Activated CD8-positive, alpha-beta memory T cell treated with anti-CD3 and anti-CD28 coated beads for 36 hours (primary cell): ENCODE measurements around the gene IL27RA. TPM values are rescaled to one million over a fixed set of nuclear protein-coding genes. Genes with fewer than 3 reads are reported as not detected.
"Not testable (repeated sequence)": the region's sequence is repeated elsewhere in the genome, so short reads cannot be mapped to it uniquely, and the experiment has no call there.

Experiments used
- CTCF ChIA-PET: fragments of 350-600 bp; sonication (Branson Sonifier 250); formaldehyde crosslinking; loops from one replicate; lab custom pipeline; 2021; ENCODE audit warnings: antibody characterized with exemption; lab: Charles Lee
- POLR2A ChIA-PET: fragments of 350-600 bp; sonication (Branson Sonifier 250); formaldehyde crosslinking; loops from one replicate; lab custom pipeline; 2021; ENCODE audit warnings: antibody characterized with exemption; lab: Charles Lee
- total RNA-seq, 2 experiments: library from RNA; stranded (reverse); gene quantifications; one replicate each; pipeline ENCODE4 v1.2.3, GENCODE V29; 2021

Gene IL27RA
- total RNA-seq, 2 experiments from 2014 or later: 60.1 to 61.1 TPM

DNA sequence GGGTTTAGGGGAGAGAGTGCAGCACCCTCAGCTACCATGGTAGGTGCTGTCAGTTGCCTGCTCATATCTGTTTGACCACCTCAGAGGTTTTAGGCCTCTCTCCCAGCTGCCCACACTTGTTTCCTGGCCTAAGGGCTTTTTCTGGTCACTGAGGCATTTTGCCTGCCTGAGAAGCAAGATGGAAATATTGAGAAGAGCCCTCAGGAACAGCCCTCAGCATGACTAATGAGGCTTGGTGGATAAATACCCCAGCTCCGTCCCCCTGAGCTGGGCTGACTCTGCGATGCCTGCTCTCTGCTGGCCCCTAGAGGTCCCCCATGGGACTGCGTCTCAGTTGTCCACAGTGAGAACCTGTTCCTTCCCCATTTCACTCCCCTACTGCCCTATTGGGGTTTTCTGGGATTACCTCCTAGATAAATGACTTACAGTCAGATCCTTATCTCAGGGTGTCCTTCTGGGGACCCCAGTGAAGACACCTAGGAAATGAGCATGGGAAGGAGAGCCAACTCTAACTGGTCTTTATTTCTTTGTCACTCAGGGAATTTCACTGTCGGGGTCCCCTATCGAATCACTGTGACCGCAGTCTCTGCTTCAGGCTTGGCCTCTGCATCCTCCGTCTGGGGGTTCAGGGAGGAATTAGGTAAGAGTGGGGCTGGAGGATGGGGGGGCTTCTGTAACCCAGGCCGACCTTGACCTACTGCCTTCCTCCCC lies 17.0 kb downstream of the IL27RA start:
- ChIA-PET CTCF (interaction anchor here (0.5 to 3.8 kb wide), 17 partner anchors 10 to 172 kb away, joined by 3 to 34 read pairs (median 3); partner anchors contain the start of gene MISP3), POLR2A (interaction anchor here (0.7 kb wide), 3 partner anchors 24 to 186 kb away, joined by 3 to 4 read pairs (median 3); no protein-coding TSS in a partner anchor)

DNA sequence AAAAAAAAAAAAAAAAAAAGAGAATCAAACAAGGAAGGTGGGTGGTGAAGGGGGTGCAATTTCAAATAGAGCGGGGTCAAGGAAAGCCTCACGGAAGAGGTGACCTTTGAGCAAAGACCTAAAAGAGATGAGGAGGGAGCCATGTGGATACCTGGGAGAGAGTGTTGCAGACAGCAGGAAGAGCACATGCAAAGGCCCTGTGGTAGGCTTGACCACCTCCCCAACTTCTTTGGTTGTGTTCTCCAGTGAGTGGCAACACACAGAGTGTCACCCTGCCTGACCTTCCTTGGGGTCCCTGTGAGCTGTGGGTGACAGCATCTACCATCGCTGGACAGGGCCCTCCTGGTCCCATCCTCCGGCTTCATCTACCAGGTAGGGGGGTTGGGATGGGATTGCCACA lies 18.9 kb downstream of the IL27RA start:
- CTCF ChIA-PET: interaction anchor here (0.7 to 1.2 kb wide), 2 partner anchors 170 to 183 kb away, joined by 3 read pairs; no protein-coding TSS in a partner anchor
- POLR2A ChIA-PET: no interaction called here

DNA sequence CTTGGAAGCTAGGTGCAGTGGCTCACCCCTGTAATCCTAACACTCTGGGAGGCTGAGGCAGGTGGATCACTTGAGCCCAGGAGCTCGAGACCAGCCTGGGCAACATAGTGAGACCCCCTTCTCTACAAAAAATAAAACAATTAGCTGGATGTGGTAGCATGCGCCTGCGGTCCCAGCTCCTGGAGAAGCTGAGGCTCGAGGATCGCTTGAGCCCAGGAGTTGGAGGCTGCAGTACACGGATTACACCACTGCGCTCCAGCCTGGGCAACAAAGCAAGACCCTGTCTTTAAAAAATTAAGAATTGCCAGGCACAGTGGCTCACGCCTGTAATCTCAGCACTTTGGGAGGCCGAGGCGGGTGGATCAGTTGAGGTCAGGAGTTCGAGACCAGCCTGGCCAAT lies 19.4 kb downstream of the IL27RA start:
- POLR2A ChIA-PET: not testable (repeated sequence)
- CTCF ChIA-PET: interaction anchor here (1.2 to 2.6 kb wide), 2 partner anchors 8 to 170 kb away, joined by 3 to 5 read pairs; no protein-coding TSS in a partner anchor

DNA sequence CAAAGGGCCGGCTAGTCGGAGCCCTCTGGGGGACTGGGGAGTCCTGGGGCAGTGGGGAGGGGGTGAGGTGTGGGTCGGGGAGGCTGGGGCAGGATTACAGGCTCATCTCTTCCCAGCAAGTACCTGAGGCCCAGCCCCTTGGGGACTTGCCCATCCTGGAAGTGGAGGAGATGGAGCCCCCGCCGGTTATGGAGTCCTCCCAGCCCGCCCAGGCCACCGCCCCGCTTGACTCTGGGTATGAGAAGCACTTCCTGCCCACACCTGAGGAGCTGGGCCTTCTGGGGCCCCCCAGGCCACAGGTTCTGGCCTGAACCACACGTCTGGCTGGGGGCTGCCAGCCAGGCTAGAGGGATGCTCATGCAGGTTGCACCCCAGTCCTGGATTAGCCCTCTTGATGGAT lies 20.4 kb downstream of the IL27RA start:
- CTCF ChIA-PET: interaction anchor here (2.6 kb wide), 1 partner anchor 9 kb away, joined by 5 read pairs; no protein-coding TSS in a partner anchor

DNA sequence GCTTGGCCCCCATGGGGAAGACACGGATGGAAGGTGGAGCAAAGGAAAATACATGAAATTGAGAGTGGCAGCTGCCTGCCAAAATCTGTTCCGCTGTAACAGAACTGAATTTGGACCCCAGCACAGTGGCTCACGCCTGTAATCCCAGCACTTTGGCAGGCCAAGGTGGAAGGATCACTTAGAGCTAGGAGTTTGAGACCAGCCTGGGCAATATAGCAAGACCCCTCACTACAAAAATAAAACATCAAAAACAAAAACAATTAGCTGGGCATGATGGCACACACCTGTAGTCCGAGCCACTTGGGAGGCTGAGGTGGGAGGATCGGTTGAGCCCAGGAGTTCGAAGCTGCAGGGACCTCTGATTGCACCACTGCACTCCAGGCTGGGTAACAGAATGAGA lies 20.9 kb downstream of the IL27RA start:
- POLR2A ChIA-PET: interaction anchor here (0.7 kb wide), 1 partner anchor 13 kb away, joined by 7 read pairs; no protein-coding TSS in a partner anchor
- CTCF ChIA-PET: interaction anchor here (0.6 to 2.6 kb wide), 3 partner anchors 10 to 106 kb away, joined by 3 to 5 read pairs (median 3); no protein-coding TSS in a partner anchor

More for the DNA sequence above, 20.4 kb downstream of the IL27RA start:
- POLR2A ChIA-PET: interaction anchor here (0.7 kb wide), 1 partner anchor 13 kb away, joined by 7 read pairs; no protein-coding TSS in a partner anchor

DNA sequence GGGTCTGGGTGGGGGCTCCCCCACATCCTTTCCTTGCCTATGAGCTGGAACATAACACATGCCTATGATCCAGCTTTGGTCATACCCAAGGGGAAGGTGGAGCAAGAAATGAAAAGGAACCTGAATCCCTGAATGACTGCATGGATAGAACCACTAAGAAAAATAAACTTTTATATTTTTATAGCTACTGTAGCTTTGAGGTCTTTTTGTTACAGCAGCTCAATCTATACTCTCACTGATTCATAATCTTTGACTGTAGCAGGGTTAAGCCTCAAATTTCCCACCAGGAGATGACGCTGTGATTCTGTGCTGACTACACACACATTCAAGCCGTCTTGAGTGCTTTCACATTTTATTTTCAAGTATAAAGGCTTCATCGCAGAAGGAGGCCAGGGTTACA lies 21.5 kb downstream of the IL27RA start:
- ChIA-PET CTCF (interaction anchor here (0.6 to 2.6 kb wide), 4 partner anchors 10 to 106 kb away, joined by 3 to 5 read pairs (median 3); no protein-coding TSS in a partner anchor), POLR2A (interaction anchor here (0.5 to 0.6 kb wide), 2 partner anchors 25 to 1269 kb away, joined by 3 to 7 read pairs; no protein-coding TSS in a partner anchor)

DNA sequence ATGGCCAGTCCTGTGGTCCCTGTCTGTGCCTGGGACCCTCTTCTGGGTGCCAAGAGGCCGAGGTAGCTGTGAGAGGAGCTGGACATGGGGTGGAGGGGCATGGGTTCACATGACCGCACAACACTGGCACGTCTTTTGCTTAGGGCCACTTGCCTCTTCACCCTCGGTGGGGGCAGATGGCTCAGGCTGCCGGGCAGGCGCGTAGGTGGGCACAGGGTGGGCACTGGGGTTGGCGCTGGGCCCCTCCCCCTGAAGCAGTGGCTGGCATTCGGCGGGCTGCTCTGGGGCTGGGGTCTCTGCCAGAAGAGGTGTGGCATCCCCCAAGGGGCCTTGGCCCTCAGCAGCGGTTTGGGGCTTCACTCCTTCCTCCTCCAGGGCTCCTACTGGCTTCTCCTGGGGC lies 21.9 kb downstream of the IL27RA start:
- ChIA-PET CTCF (interaction anchor here (0.7 to 2.6 kb wide), 2 partner anchors 11 to 18 kb away, joined by 3 to 5 read pairs; no protein-coding TSS in a partner anchor), POLR2A (interaction anchor here (0.5 to 0.6 kb wide), 2 partner anchors 25 to 1269 kb away, joined by 3 to 7 read pairs; no protein-coding TSS in a partner anchor)

DNA sequence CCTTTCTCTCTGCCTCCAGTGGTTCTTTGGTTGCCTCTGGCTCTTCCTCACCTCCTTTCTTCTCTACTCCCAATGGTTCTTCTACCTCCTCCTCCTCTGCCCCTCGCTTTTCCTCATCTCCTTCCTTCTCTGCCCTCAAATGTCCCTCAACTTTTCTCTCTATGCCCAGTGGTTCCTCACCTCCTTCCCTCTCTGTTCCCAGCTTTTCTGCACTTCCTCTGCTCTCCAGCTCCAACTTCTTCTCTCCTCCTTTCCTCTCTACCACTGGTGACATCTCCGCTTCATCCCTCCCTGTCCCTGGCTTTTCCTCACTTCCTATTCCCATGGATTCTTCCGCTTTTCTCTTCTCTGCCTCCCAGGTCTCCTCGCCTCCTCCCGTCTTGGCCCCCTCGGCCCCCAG lies 22.5 kb downstream of the IL27RA start:
- CTCF ChIA-PET: interaction anchor here (0.8 to 1.3 kb wide), 2 partner anchors 11 to 17 kb away, joined by 4 to 5 read pairs; no protein-coding TSS in a partner anchor
- POLR2A ChIA-PET: no interaction called here

DNA sequence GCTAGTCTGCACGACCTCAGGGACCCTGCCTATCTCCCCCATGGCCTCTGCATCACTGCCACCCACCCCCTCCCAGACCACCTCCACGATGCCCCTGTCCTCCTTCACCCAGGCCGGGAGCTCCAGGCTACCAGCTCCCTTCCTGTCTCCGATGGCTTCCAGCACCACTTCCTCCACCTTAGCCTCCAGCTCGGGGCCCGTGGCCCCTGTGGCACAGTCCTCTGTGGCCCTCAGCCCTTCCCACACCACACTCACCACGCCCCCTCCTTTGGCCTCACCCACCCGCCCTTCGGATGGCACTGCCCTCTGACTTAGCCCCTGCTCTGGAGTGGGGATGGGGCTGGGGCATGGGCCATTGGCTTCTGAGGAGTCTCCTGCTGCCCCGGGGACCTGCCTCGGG lies 23.2 kb downstream of the IL27RA start:
- CTCF ChIA-PET: interaction anchor here (0.8 to 1.3 kb wide), 2 partner anchors 11 to 16 kb away, joined by 4 to 5 read pairs; no protein-coding TSS in a partner anchor
- POLR2A ChIA-PET: no interaction called here

DNA sequence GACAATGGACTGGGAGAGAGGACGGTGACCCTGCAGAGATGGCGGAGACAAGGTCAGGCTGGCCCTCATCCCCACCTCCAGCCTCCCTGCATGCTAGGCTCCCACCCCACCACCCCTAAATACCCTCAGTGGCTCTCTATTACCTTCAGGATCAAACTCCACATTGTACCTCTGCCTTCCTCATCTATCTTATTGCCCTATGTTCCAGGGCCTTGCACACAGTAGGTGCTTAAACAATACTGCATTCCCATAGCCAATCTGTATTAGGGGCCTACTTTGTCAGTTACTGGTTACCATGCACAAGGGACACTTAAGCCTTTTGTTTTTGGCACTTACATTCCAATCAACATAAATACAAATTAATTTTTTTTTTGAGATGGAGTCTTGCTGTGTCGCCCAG lies 23.8 kb downstream of the IL27RA start:
- CTCF ChIA-PET: interaction anchor here (1.3 kb wide), 1 partner anchor 16 kb away, joined by 5 read pairs; no protein-coding TSS in a partner anchor
- POLR2A ChIA-PET: no interaction called here

DNA sequence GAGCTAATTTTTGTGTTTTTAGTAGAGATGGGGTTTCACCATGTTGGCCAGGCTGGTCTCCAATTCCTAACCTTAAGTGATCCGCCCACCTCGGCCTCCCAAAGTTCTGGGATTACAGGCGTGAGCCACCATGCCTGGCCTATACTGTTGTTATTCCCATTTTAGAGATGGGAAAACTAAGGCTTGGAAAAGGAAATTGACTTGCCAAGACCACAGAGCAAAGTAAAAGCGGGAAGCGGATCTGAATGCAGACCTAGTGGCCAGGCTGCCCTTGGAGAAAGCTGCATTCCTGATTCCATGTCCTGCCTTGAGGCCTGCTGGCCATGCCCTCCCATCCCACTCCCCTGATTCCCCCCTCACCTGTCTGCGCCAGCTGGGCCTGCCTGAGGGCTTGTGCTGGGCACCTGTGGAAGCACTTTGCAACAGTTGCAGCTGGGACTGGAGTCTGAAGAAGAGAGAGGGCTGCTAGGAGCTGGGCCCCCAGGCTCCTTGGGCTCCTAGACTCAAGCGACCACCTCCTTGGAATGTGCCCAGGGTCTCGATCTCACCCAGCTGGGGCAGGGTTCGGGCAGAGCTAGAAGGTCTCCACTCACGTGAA lies 24.6 kb downstream of the IL27RA start:
- ChIA-PET POLR2A (no interaction called here), CTCF (interaction anchor here (1.4 to 1.6 kb wide), 2 partner anchors 17 to 80 kb away, joined by 3 read pairs; partner anchors contain the start of gene ASF1B)

DNA sequence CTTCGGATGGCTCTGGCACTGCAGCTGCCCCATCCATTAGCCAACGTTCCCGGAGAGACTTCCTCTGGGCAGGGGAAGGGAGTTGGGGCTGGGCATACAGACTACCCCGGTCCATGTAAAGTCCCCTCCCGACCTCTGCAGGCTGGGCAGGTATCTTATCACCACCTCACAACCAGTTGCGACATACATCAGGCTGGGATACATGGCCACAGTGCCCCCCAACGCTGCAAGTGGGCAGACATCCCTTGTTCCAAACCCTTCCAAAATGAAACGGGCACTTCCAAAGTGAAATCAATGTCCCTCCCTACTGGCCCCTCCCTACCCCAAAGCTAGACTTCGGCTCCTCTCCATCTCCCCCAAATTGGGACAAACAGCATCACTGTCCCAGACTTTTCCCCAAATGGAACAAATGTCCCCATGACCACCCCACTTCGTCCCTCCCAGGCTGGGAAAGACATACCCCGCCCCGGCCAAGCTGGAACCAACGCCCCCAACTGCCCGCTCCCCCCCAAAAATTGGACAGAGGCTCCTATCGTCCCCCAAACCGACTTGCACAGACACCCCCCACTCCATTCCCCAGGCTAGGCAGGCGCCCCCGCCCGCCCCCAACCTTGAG lies 25.3 kb downstream of the IL27RA start:
- ChIA-PET POLR2A (interaction anchor here (0.5 kb wide), 1 partner anchor 22 kb away, joined by 3 read pairs; no protein-coding TSS in a partner anchor), CTCF (interaction anchor here (0.7 to 3.2 kb wide), 4 partner anchors 8 to 80 kb away, joined by 3 to 15 read pairs (median 3); partner anchors contain the start of genes ASF1B and IL27RA)

DNA sequence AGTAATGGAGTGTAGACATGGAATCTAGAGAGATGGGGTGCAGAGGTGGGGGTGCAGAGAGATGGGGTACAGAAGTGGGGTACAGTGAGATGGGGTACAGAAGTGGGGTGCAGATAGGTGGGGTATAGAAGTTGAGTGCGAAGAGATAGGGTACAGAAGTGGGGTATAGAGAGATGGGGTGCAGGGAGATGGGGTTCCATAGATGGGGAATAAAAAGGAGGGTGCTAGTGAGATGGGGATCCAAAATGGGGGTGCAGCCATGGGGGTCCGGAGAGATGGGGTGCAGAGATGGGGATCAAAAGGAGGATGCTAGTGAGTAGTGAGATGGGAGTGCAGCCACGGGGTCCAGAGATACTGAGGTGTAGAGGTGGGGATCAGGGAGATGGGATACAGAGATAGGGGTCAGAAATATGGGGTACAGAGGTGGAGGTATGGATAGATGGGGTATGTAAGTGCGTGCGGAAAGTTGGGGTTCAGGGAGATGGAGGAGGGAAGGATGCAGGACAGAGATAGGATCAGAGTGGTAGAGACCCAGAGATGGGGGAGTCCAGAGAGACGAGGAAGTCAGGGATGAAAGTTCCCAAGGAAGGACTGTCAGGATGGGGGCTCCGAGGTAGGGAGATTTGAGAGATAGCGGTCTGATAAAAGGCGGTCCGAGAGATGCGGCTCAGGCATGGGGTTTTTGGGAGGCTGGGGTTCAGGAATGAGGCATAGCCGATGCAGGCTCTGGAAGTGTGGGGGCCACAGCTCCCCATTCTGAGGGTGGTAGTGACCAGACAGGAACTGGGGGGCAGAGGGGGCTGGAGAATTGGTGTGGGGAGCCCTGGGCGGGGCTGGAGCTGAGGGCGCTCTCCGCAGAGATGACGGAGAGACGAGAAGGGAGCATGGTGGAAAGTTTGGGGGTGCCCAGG lies 26.9 kb downstream of the IL27RA start:
- ChIA-PET POLR2A (no interaction called here), CTCF (interaction anchor here (0.7 to 4.6 kb wide), 15 partner anchors 10 to 182 kb away, joined by 3 to 37 read pairs (median 4); partner anchors contain the start of genes IL27RA, MISP3 and RLN3)

DNA sequence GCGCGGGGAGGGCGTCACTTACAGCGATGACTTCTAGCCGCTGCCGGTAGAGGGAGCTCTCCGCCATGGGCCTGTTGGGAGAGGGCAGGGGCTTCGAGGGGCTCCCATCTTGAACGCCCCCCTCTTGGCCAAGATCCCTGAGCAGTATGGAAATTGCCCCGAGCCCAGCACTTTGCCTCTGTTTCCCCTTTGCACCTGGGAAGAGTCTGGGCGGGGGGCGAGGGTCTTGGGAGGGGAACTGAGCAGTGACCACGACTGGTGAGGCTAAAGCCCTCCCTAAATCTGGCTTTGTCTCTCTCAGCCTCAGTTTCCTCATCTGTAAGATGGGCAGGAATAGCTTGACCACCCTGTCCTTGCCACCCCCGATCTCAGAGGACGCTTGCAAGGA lies 27.5 kb downstream of the IL27RA start:
- ChIA-PET CTCF (interaction anchor here (0.6 to 4.6 kb wide), 19 partner anchors 10 to 265 kb away, joined by 3 to 37 read pairs (median 4); partner anchors contain the start of genes IL27RA, MISP3 and RLN3), POLR2A (interaction anchor here (0.5 kb wide), 1 partner anchor 21 kb away, joined by 4 read pairs; no protein-coding TSS in a partner anchor)

DNA sequence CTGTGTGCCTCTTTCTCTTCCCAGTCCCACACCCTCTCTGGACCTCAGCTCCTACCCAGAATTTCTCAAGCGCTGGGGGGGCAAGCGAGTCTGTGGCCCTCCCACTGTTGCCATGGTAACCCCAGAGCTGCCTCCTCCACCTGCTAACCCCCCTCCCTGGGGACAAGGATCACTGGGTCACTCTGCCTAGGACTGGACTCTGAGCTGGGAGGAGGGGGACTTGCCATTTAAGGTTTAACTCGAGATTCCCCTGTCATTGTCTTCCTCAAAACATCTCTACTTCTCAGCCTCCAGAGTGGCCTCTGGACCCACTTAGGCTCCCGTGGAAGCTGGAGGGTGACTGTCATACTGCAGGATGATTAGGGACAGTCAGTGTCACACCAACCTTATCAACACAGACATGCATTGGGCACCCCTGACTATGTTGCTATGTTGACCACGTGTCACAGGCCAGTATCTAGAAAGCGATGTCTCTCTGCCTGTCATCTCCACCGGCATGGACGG lies 28.1 kb downstream of the IL27RA start:
- POLR2A ChIA-PET: interaction anchor here (0.5 kb wide), 1 partner anchor 22 kb away, joined by 4 read pairs; no protein-coding TSS in a partner anchor
- CTCF ChIA-PET: interaction anchor here (0.6 to 4.6 kb wide), 17 partner anchors 11 to 269 kb away, joined by 3 to 37 read pairs (median 3); partner anchors contain the start of genes IL27RA and MISP3

DNA sequence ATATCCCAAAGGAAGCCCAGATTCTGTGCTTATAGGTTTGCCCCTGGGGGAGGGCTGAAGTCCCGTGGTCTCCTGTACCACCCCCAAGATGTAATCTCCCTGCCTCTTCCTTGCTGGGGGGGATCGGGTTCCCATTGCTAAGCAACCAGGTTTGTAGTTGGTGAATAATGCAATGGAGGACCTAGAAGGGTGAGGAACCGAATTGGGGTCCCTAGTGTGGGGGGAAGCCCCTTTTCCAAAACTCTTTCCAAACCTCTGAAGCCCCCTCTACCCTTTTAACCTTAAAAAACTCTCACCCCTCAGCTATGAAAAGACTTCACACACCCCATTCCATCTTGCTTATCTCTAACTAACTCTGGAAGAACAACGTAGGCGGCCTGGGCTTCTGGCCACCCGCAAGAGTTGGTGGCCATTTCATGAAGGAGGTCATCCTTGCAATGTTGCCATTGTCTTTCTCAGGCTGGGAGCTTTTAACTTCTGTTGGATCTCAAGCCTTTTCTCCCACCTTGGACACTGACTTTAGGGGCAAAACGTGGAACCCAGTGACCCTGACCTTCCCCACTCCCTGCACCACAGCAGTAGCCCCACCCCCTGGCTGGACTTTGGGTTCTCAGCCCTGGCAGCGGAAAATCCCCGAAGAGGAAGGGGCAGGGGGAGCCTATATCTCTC lies 29.7 kb downstream of the IL27RA start:
- ChIA-PET CTCF (interaction anchor here (1.0 to 4.6 kb wide), 4 partner anchors 11 to 182 kb away, joined by 3 to 37 read pairs (median 4); partner anchors contain the start of genes IL27RA and MISP3), POLR2A (no interaction called here)
